ENCODE data around the gene LIPI. TPM values are rescaled to one million over a fixed set of nuclear protein-coding genes. Genes with fewer than 3 reads are reported as not detected.
"Not testable (repeated sequence)": the region's sequence is repeated elsewhere in the genome, so short reads cannot be mapped to it uniquely, and the experiment has no call there.

The LIPI gene
- total RNA-seq, 2 experiments from 2014 or later, result not detected

- H3K4me3 Mint-ChIP-seq; DNase-seq; POLR2A ChIA-PET; H3K9me3 Mint-ChIP-seq; H3K27me3 Mint-ChIP-seq; H3K4me1 Mint-ChIP-seq; CTCF ChIA-PET; H3K36me3 Mint-ChIP-seq (ENCODE audit: low read depth); H3K27ac Mint-ChIP-seq: not testable (repeated sequence)
These were observed 148.1 kb downstream of the LIPI start for GRCh38 chr21:14062684-14063083.

GRCh38 chr21:14061820-14062219, 148.9 kb downstream of the LIPI start:
- CTCF ChIA-PET; H3K4me3 Mint-ChIP-seq; H3K27ac Mint-ChIP-seq; DNase-seq; H3K4me1 Mint-ChIP-seq; H3K27me3 Mint-ChIP-seq; POLR2A ChIA-PET; H3K9me3 Mint-ChIP-seq; H3K36me3 Mint-ChIP-seq (ENCODE audit: low read depth): not testable (repeated sequence)

- POLR2A ChIA-PET; DNase-seq; H3K27ac Mint-ChIP-seq; H3K4me1 Mint-ChIP-seq; CTCF ChIA-PET; H3K27me3 Mint-ChIP-seq; H3K4me3 Mint-ChIP-seq; H3K9me3 Mint-ChIP-seq; H3K36me3 Mint-ChIP-seq (ENCODE audit: low read depth): not testable (repeated sequence)
These were observed 151.6 kb downstream of the LIPI start for GRCh38 chr21:14058995-14059627.

Other genes with a start within 250 kb of the LIPI start
- 1 to 10 TPM; 1.6 to 1.8 TPM for gene RBM11, start 5.2 kb upstream of the LIPI start, total RNA-seq
- 10 to 100 TPM; 26.6 to 29.6 TPM for gene HSPA13, start 172.2 kb upstream of the LIPI start, total RNA-seq

Measured in activated CD4-positive, alpha-beta T cell treated with anti-CD3 and anti-CD28 coated beads, Interleukin-2, amount 10 ng/mL, durations not matched to agents 7 days and 5 days (primary cell).